ENCODE results near the gene B3GNT5. TPM values are rescaled to one million over a fixed set of nuclear protein-coding genes. Genes with fewer than 3 reads are reported as not detected.

Gene B3GNT5
- total and polyA plus RNA-seq, 2 donors (not counting 1 experiment from before 2014, with no cell fraction given) = 0.07 to 0.37 TPM

DNA sequence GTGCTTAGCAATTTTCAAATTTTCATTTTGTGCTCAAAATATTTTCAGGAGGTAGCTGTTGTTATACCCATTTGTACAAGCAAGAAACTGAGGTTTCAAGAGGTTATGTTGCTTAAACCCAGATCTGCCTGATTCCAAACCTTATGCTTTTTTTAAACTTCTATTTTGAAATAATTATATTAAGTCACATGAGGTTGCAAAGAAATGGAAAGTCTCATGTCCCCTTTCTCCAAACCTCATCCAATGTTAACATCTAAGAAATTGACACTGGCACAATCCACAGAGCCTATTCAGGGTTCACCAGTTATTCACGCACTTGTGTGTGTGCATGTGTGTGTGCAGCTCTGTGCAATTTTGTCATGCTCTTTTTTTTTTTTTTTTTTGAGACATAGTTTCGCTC is 35.1 kb downstream of the B3GNT5 start:
- no peak overlapping the region for H3K27ac ChIP-seq (ENCODE audit: low read length in 2 of 2)
- H4K20me1 ChIP-seq (ENCODE audit: control insufficient read depth, insufficient read depth, low read length, poor library complexity, severe bottlenecking) = no peaks in the 10 kb centered on the region
- TF ChIP-seq, protein P1, sequence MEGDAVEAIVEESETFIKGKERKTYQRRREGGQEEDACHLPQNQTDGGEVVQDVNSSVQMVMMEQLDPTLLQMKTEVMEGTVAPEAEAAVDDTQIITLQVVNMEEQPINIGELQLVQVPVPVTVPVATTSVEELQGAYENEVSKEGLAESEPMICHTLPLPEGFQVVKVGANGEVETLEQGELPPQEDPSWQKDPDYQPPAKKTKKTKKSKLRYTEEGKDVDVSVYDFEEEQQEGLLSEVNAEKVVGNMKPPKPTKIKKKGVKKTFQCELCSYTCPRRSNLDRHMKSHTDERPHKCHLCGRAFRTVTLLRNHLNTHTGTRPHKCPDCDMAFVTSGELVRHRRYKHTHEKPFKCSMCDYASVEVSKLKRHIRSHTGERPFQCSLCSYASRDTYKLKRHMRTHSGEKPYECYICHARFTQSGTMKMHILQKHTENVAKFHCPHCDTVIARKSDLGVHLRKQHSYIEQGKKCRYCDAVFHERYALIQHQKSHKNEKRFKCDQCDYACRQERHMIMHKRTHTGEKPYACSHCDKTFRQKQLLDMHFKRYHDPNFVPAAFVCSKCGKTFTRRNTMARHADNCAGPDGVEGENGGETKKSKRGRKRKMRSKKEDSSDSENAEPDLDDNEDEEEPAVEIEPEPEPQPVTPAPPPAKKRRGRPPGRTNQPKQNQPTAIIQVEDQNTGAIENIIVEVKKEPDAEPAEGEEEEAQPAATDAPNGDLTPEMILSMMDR (IDR thresholded peaks at IDR 0.05) = no peak
- no peak for TF ChIP-seq EZH2 (IDR thresholded peaks at IDR 0.05; ENCODE audit: borderline replicate concordance, insufficient read depth, low read depth, low read length, poor library complexity, severe bottlenecking)
- peaks cover 1% of the 10 kb centered on the region for H3K27me3 Mint-ChIP-seq
- H3K4me3 Mint-ChIP-seq = no peak overlapping the region
- H3K4me3 ChIP-seq (ENCODE audit: control extremely low read depth in 1 of 5, extremely low read depth in 1 of 5, insufficient read depth in 1 of 5, low read depth in 2 of 5, low read length in 4 of 5) = no peak overlapping the region
- H3K9me3 Mint-ChIP-seq (ENCODE audit: insufficient read depth) = no peaks in the 10 kb centered on the region
- DNase-seq (no peak), ATAC-seq (ENCODE audit: low read depth) (no peak)
- H3K9me3 ChIP-seq (ENCODE audit: control extremely low read depth in 1 of 3, control insufficient read depth in 2 of 3, insufficient read depth in 1 of 3, low read length in 2 of 3) = no peaks in the 10 kb centered on the region
- peaks cover 11 to 13% of the 10 kb centered on the region in 2 donors for H3K4me1 ChIP-seq (ENCODE audit: control insufficient read depth in 2 of 2, insufficient read depth in 2 of 2, low read length in 2 of 2)
- H3K27ac Mint-ChIP-seq = no peak overlapping the region
- no peak overlapping the region for H3K4me2 ChIP-seq (replicated peaks; ENCODE audit: low read depth, low read length, poor library complexity, severe bottlenecking)
- peaks cover 0 to 4% (median 0%) of the 10 kb centered on the region in 4 experiments for H3K27me3 ChIP-seq (replicated peaks in 1 of 4; ENCODE audit: control extremely low read depth in 1 of 4, control insufficient read depth in 3 of 4, insufficient read depth in 4 of 4, low read length in 3 of 4)
- H3K79me2 ChIP-seq (ENCODE audit: control insufficient read depth, insufficient read depth, low read length) = no peaks in the 10 kb centered on the region
- intact Hi-C loops (cut with micrococcal nuclease) = no loop called here
- H3K36me3 ChIP-seq (replicated peaks in 1 of 2; ENCODE audit: control extremely low read depth in 1 of 2, control insufficient read depth in 1 of 2, extremely low read depth in 1 of 2, insufficient read depth in 2 of 2, low read length in 1 of 2) = no peaks in the 10 kb centered on the region
- no peak overlapping the region for H2AFZ ChIP-seq (ENCODE audit: insufficient read depth, low read depth, low read length, poor library complexity, severe bottlenecking)
- no peak overlapping the region for H3K9ac ChIP-seq (ENCODE audit: low read length)
- CTCF ChIA-PET = no interaction called here
- no CpG with 5 or more reads among the region's 2 CpGs for WGBS (ENCODE audit: insufficient coverage)
- POLR2A ChIA-PET = no interaction called here
- H3K4me1 Mint-ChIP-seq = peaks cover 24% of the 10 kb centered on the region

DNA sequence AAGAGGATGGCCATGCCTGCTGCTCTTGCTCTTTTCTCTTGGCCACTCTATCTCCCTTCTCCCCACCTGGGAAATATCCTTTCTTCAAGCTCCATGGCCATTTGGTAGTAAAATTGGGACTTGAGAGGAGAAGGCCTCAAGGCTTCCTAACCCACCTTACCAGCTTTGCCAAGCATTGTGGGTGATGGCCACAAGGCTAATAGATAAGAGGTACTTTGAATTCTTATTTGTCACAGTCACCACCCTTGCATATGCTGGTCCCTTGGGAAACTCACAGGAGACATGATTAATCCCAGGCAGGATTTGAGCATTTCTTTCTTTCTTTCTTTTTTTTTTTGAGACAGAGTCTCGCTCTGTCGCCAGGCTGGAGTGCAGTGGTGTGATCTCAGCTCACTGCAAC is 37.2 kb downstream of the B3GNT5 start:
- H3K27ac Mint-ChIP-seq = no peak overlapping the region
- H3K79me2 ChIP-seq (ENCODE audit: control insufficient read depth, insufficient read depth, low read length) = no peaks in the 10 kb centered on the region
- H3K36me3 ChIP-seq (replicated peaks in 1 of 2; ENCODE audit: control extremely low read depth in 1 of 2, control insufficient read depth in 1 of 2, extremely low read depth in 1 of 2, insufficient read depth in 2 of 2, low read length in 1 of 2) = no peaks in the 10 kb centered on the region
- H3K9ac ChIP-seq (ENCODE audit: low read length) = no peak overlapping the region
- ATAC-seq (ENCODE audit: low read depth) (no peak), DNase-seq (no peak)
- intact Hi-C loops (cut with micrococcal nuclease) = no loop called here
- ChIA-PET POLR2A (no interaction called here), CTCF (no interaction called here)
- 100% methylated on average over 2 of the region's 2 CpGs for WGBS (ENCODE audit: insufficient coverage)
- no peak overlapping the region for H3K4me3 ChIP-seq (ENCODE audit: control extremely low read depth in 1 of 5, extremely low read depth in 1 of 5, insufficient read depth in 1 of 5, low read depth in 2 of 5, low read length in 4 of 5)
- no peaks in the 10 kb centered on the region for H4K20me1 ChIP-seq (ENCODE audit: control insufficient read depth, insufficient read depth, low read length, poor library complexity, severe bottlenecking)
- no peaks in the 10 kb centered on the region for H3K27me3 Mint-ChIP-seq
- no peak overlapping the region for H2AFZ ChIP-seq (ENCODE audit: insufficient read depth, low read depth, low read length, poor library complexity, severe bottlenecking)
- TF ChIP-seq EZH2 (IDR thresholded peaks at IDR 0.05; ENCODE audit: borderline replicate concordance, insufficient read depth, low read depth, low read length, poor library complexity, severe bottlenecking) = no peak
- TF ChIP-seq, protein P1 (IDR thresholded peaks at IDR 0.05) = no peak
- H3K4me1 Mint-ChIP-seq = peaks cover 18% of the 10 kb centered on the region
- peaks cover 0 to 1% (median 0%) of the 10 kb centered on the region in 3 donors for H3K9me3 ChIP-seq (ENCODE audit: control extremely low read depth in 1 of 3, control insufficient read depth in 2 of 3, insufficient read depth in 1 of 3, low read length in 2 of 3)
- H3K9me3 Mint-ChIP-seq (ENCODE audit: insufficient read depth) = no peaks in the 10 kb centered on the region
- H3K27ac ChIP-seq (ENCODE audit: low read length in 2 of 2) = no peak overlapping the region
- H3K4me1 ChIP-seq (ENCODE audit: control insufficient read depth in 2 of 2, insufficient read depth in 2 of 2, low read length in 2 of 2) = peaks cover 9 to 11% of the 10 kb centered on the region in 2 donors
- H3K27me3 ChIP-seq (replicated peaks in 1 of 4; ENCODE audit: control extremely low read depth in 1 of 4, control insufficient read depth in 3 of 4, insufficient read depth in 4 of 4, low read length in 3 of 4) = peaks cover 0 to 3% (median 0%) of the 10 kb centered on the region in 4 experiments
- H3K4me3 Mint-ChIP-seq = no peak overlapping the region
- H3K4me2 ChIP-seq (replicated peaks; ENCODE audit: low read depth, low read length, poor library complexity, severe bottlenecking) = no peak overlapping the region

Data from B cell (primary cell).